ENCODE data around the gene IL32.
A peak's percentile ranks its signal among the peaks of the same experiment; 100 is the strongest.
"Not testable (repeated sequence)": the region's sequence is repeated elsewhere in the genome, so short reads cannot be mapped to it uniquely, and the experiment has no call there.

IL32 gene

GRCh38 chr16:3060339-3061127, 4.9 kb upstream of the IL32 start:
- Histone ChIP-seq H3K27ac (no peak overlapping the region), H3K4me3 (no peak overlapping the region)
- TF ChIP-seq CTCF (IDR thresholded peaks at IDR 0.05), result no peak
- DNase-seq (ENCODE audit: low spot score), result no peak

- Histone ChIP-seq H3K27ac (no peak overlapping the region), H3K4me3 (no peak overlapping the region)
- TF ChIP-seq CTCF (IDR thresholded peaks at IDR 0.05), result no peak
- no peak for DNase-seq (ENCODE audit: low spot score)
These were observed 2.9 kb upstream of the IL32 start for GRCh38 chr16:3062553-3062952.

- no peak overlapping the region for H3K4me3 ChIP-seq
- DNase-seq (ENCODE audit: low spot score), result no peak
- no peak for TF ChIP-seq CTCF (IDR thresholded peaks at IDR 0.05)
- H3K27ac ChIP-seq, result no peak overlapping the region
These were observed 1.6 kb upstream of the IL32 start for GRCh38 chr16:3063625-3064386.

GRCh38 chr16:3065742-3066439, 451 bp downstream of the IL32 start:
- no peak for DNase-seq (ENCODE audit: low spot score)
- peak overlapping the region; percentile 64 for H3K4me3 ChIP-seq
- H3K27ac ChIP-seq, result peak overlapping the region in 1 of 2 donors; percentile 75
- TF ChIP-seq CTCF (IDR thresholded peaks at IDR 0.05), result no peak

GRCh38 chr16:3066440-3066748, 954 bp downstream of the IL32 start:
- peak overlapping the region in 1 of 2 donors; percentile 75 for H3K27ac ChIP-seq
- DNase-seq (ENCODE audit: low spot score), result no peak
- TF ChIP-seq CTCF (IDR thresholded peaks at IDR 0.05), result no peak
- peak overlapping the region; percentile 64 for H3K4me3 ChIP-seq

- DNase-seq (ENCODE audit: low spot score), result no peak
- H3K27ac ChIP-seq, result no peak overlapping the region
- no peak for TF ChIP-seq CTCF (IDR thresholded peaks at IDR 0.05)
- H3K4me3 ChIP-seq, result no peak overlapping the region
These were observed 3.0 kb downstream of the IL32 start for GRCh38 chr16:3068487-3068886.

GRCh38 chr16:3069146-3069545, 3.7 kb downstream of the IL32 start:
- DNase-seq (ENCODE audit: low spot score); H3K27ac ChIP-seq; H3K4me3 ChIP-seq: not testable (repeated sequence)
